ENCODE measurements around the gene RBM7.
A peak's percentile ranks its signal among the peaks of the same experiment; 100 is the strongest.

RBM7 gene

DNA sequence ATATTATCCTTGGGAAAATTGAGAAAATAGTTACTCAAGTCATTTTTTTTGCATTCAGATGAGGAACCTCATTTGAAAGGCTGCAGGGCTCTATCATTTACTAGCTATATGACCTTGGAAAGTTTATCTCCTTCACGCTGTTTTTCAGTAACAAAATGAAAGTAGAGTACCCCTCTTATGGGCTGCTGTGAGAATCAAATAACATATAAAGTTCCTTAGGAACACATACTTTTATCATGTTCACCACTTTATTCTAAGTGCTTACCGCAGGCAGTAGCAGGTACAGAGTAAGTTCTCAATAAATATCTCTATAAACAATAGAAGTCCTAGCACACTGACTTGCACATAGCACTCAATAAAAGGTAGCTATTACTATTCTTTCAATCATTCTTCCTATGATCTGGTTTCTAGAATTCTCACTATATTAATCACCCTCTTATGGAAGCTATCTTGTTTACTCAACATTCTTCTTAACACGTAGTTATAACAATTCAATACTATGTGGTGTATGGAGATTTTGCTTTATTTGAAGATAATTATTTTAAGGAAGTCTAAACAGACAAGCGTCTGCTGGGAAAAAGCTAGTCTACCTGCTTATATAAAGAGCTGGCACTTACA is 2.1 kb upstream of the RBM7 start:
- Histone ChIP-seq H3K4me1 (ENCODE audit: insufficient read depth, poor library complexity, severe bottlenecking) (peaks cover 8% of the 10 kb centered on the region), H3K27ac (ENCODE audit: poor library complexity, severe bottlenecking) (peak overlapping the region; percentile 86), H3K4me3 (ENCODE audit: severe bottlenecking) (no peak overlapping the region), H3K27me3 (ENCODE audit: insufficient read depth, poor library complexity, severe bottlenecking) (no peaks in the 10 kb centered on the region), H3K9me3 (ENCODE audit: severe bottlenecking) (no peaks in the 10 kb centered on the region), H3K36me3 (ENCODE audit: low read depth) (peaks cover 16% of the 10 kb centered on the region)
- ATAC-seq (ENCODE audit: low read depth) (no peak), DNase-seq (ENCODE audit: low spot score) (no peak)
- TF ChIP-seq, protein P1, sequence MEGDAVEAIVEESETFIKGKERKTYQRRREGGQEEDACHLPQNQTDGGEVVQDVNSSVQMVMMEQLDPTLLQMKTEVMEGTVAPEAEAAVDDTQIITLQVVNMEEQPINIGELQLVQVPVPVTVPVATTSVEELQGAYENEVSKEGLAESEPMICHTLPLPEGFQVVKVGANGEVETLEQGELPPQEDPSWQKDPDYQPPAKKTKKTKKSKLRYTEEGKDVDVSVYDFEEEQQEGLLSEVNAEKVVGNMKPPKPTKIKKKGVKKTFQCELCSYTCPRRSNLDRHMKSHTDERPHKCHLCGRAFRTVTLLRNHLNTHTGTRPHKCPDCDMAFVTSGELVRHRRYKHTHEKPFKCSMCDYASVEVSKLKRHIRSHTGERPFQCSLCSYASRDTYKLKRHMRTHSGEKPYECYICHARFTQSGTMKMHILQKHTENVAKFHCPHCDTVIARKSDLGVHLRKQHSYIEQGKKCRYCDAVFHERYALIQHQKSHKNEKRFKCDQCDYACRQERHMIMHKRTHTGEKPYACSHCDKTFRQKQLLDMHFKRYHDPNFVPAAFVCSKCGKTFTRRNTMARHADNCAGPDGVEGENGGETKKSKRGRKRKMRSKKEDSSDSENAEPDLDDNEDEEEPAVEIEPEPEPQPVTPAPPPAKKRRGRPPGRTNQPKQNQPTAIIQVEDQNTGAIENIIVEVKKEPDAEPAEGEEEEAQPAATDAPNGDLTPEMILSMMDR (IDR thresholded peaks at IDR 0.05; ENCODE audit: poor library complexity, severe bottlenecking) = no peak

DNA sequence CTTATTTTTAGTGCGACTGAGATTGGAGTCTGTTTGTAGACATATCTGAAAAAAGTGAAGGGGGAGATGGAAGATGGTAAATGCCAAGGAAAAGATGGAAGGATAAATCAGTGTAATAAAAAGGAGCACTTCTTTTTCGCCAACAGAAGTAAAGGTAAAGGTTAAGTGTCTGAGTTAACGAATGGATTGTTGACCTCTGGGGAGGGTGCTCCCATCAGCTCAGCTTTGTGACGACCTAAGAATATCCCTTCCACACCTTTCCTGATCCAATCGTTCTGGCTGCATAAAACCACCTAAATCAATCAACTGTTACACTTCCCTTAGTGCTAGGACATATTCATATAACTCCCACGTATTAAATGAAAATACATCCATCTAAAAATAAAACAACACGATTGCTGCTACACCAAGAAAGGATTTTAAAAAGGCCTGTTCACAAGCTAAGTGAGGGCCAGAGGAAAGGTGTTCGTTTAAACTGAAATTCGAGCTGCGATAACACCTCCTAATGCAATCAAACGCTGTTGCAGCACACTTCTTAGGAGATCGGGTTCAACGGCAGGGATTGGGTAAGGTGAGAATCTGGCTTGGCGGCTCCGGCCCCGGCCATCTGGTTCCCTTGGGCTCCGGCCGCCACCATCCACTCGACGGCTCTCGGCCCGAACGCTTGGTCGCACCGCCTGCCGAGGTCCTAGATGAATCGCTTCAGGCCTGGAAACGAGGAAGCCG is 813 bp upstream of the RBM7 start:
- DNase-seq (ENCODE audit: low spot score) (peak; percentile 61), ATAC-seq (ENCODE audit: low read depth) (peak; percentile 44)
- Histone ChIP-seq H3K36me3 (ENCODE audit: low read depth) (peaks cover 28% of the 10 kb centered on the region), H3K27ac (ENCODE audit: poor library complexity, severe bottlenecking) (peak overlapping the region; percentile 86), H3K4me3 (ENCODE audit: severe bottlenecking) (peak overlapping the region; percentile 56), H3K9me3 (ENCODE audit: severe bottlenecking) (no peaks in the 10 kb centered on the region), H3K4me1 (ENCODE audit: insufficient read depth, poor library complexity, severe bottlenecking) (peaks cover 8% of the 10 kb centered on the region), H3K27me3 (ENCODE audit: insufficient read depth, poor library complexity, severe bottlenecking) (no peaks in the 10 kb centered on the region)
- TF ChIP-seq, protein P1 (IDR thresholded peaks at IDR 0.05; ENCODE audit: poor library complexity, severe bottlenecking) = no peak

DNA sequence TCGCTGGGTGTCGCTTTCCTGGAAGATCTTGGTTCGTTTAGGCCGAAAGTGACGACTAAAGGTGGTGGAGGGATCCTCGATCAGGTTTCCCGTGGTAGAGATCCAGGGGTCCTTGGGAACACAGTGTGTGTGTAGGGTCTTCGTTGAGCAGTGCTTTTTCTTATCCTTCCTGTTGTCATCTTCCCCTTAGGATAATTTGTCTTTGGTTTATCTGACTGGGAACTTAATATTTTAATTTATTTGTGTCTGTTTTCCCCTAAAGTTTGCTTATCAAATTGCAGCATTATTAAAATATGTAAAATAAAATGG is 403 bp downstream of the RBM7 start:
- TF ChIP-seq, protein P1 (IDR thresholded peaks at IDR 0.05; ENCODE audit: poor library complexity, severe bottlenecking) = no peak
- DNase-seq (ENCODE audit: low spot score) (no peak), ATAC-seq (ENCODE audit: low read depth) (no peak)
- Histone ChIP-seq H3K27ac (ENCODE audit: poor library complexity, severe bottlenecking) (peak overlapping the region; percentile 86), H3K9me3 (ENCODE audit: severe bottlenecking) (no peaks in the 10 kb centered on the region), H3K27me3 (ENCODE audit: insufficient read depth, poor library complexity, severe bottlenecking) (no peaks in the 10 kb centered on the region), H3K4me3 (ENCODE audit: severe bottlenecking) (peak overlapping the region; percentile 56), H3K4me1 (ENCODE audit: insufficient read depth, poor library complexity, severe bottlenecking) (peaks cover 8% of the 10 kb centered on the region), H3K36me3 (ENCODE audit: low read depth) (peaks cover 41% of the 10 kb centered on the region)

GRCh38 chr11:114401311-114401710 is 845 bp downstream of the RBM7 start:
- H3K4me1 ChIP-seq (ENCODE audit: insufficient read depth, poor library complexity, severe bottlenecking) = peaks cover 8% of the 10 kb centered on the region
- DNase-seq (ENCODE audit: low spot score) = no peak
- TF ChIP-seq, protein P1 (IDR thresholded peaks at IDR 0.05; ENCODE audit: poor library complexity, severe bottlenecking) = no peak
- peak overlapping the region; percentile 86 for H3K27ac ChIP-seq (ENCODE audit: poor library complexity, severe bottlenecking)
- no peak for ATAC-seq (ENCODE audit: low read depth)
- H3K27me3 ChIP-seq (ENCODE audit: insufficient read depth, poor library complexity, severe bottlenecking) = no peaks in the 10 kb centered on the region
- H3K9me3 ChIP-seq (ENCODE audit: severe bottlenecking) = no peaks in the 10 kb centered on the region
- peaks cover 45% of the 10 kb centered on the region for H3K36me3 ChIP-seq (ENCODE audit: low read depth)
- H3K4me3 ChIP-seq (ENCODE audit: severe bottlenecking) = peak overlapping the region; percentile 56

GRCh38 chr11:114412946-114413345 is 12.5 kb downstream of the RBM7 start:
- Histone ChIP-seq H3K27me3 (ENCODE audit: insufficient read depth, poor library complexity, severe bottlenecking) (no peaks in the 10 kb centered on the region), H3K27ac (ENCODE audit: poor library complexity, severe bottlenecking) (peak overlapping the region; percentile 15), H3K9me3 (ENCODE audit: severe bottlenecking) (no peaks in the 10 kb centered on the region), H3K36me3 (ENCODE audit: low read depth) (peaks cover 29% of the 10 kb centered on the region), H3K4me1 (ENCODE audit: insufficient read depth, poor library complexity, severe bottlenecking) (peaks cover 16% of the 10 kb centered on the region), H3K4me3 (ENCODE audit: severe bottlenecking) (no peak overlapping the region)
- TF ChIP-seq, protein P1 (IDR thresholded peaks at IDR 0.05; ENCODE audit: poor library complexity, severe bottlenecking) = no peak
- no peak for ATAC-seq (ENCODE audit: low read depth)
- DNase-seq (ENCODE audit: low spot score) = no peak
